Liver (tissue), 9 donors: ENCODE results near the gene SAYSD1. TPM values are rescaled to one million over a fixed set of nuclear protein-coding genes. Genes with fewer than 3 reads are reported as not detected.

Source experiments
- DNase-seq: peaks from one replicate; pipeline ENCODE4 v3.0.0-alpha.2; 2017; ENCODE audit warnings: low spot score
- H3K27ac ChIP-seq, 2 donors: one replicate each; pipeline ENCODE4 v1.7.0; 2013; ENCODE audit warnings: inconsistent platforms in 2 of 2, low read length in 2 of 2, control low read depth in 1 of 2, low read depth in 1 of 2, mild to moderate bottlenecking in 1 of 2
- H3K27me3 ChIP-seq, 4 donors: one replicate each; pipeline versions ENCODE4 v1.6.1 to v1.7.0; 2013; ENCODE audit warnings: low read length in 3 of 4, inconsistent platforms in 1 of 4, mild to moderate bottlenecking in 1 of 4, moderate library complexity in 1 of 4; ENCODE audit not compliant: control insufficient read depth in 4 of 4, insufficient read depth in 4 of 4
- H3K36me3 ChIP-seq, 4 donors: one replicate each; pipeline versions ENCODE4 v1.6.1 to v1.7.0; 2013; ENCODE audit warnings: low read length in 3 of 4, mild to moderate bottlenecking in 3 of 4, low read depth in 1 of 4, moderate library complexity in 1 of 4; ENCODE audit not compliant: control insufficient read depth in 4 of 4, insufficient read depth in 3 of 4
- H3K4me1 ChIP-seq, 4 donors: one replicate each; pipeline versions ENCODE4 v1.6.1 to v1.7.0; 2013; ENCODE audit warnings: low read length in 3 of 4, mild to moderate bottlenecking in 3 of 4, moderate library complexity in 1 of 4; ENCODE audit not compliant: control insufficient read depth in 4 of 4, insufficient read depth in 4 of 4
- H3K4me3 ChIP-seq, 3 donors: one replicate each; pipeline versions ENCODE4 v1.6.1 to v1.7.0; 2013; ENCODE audit warnings: low read length in 3 of 3, control low read depth in 1 of 3, low read depth in 1 of 3, mild to moderate bottlenecking in 1 of 3
- H3K9ac ChIP-seq, 2 donors: one replicate each; pipeline ENCODE4 v1.7.0; 2013; ENCODE audit warnings: low read length in 2 of 2, mild to moderate bottlenecking in 2 of 2, moderate library complexity in 2 of 2, control low read depth in 1 of 2, low read depth in 1 of 2
- H3K9me3 ChIP-seq, 4 donors: one replicate each; pipeline versions ENCODE4 v1.6.1 to v1.7.0; 2013; ENCODE audit warnings: low read length in 3 of 4; ENCODE audit not compliant: control insufficient read depth in 4 of 4
- EGR1 ChIP-seq, 2 donors: IDR thresholded peaks; 2 replicates each; pipeline ENCODE4 v1.6.1; 2016 to 2018; ENCODE audit warnings: antibody characterized with exemption in 2 of 2, low read depth in 2 of 2
- FOXA1 ChIP-seq: IDR thresholded peaks from 2 replicates; pipeline ENCODE4 v1.6.1; 2016; ENCODE audit warnings: antibody characterized with exemption
- FOXA2 ChIP-seq: IDR thresholded peaks from 2 replicates; pipeline ENCODE4 v1.6.1; 2016; ENCODE audit warnings: antibody characterized with exemption
- GABPA ChIP-seq, 2 donors: IDR thresholded peaks in 1 of 2; conservative IDR thresholded peaks in 1 of 2; 2 replicates each; pipeline ENCODE4 v1.6.1; 2016; ENCODE audit warnings: antibody characterized with exemption in 2 of 2, mild to moderate bottlenecking in 1 of 2, moderate library complexity in 1 of 2
- HNF4G ChIP-seq: IDR thresholded peaks from 2 replicates; pipeline ENCODE4 v1.6.1; 2016; ENCODE audit warnings: antibody characterized with exemption
- JUND ChIP-seq, 2 donors: IDR thresholded peaks; 2 replicates each; pipeline ENCODE4 v1.6.1; 2016; ENCODE audit warnings: antibody characterized with exemption in 2 of 2
- NR2F2 ChIP-seq: IDR thresholded peaks from 2 replicates; pipeline ENCODE4 v1.6.1; 2016; ENCODE audit warnings: antibody characterized with exemption
- RXRA ChIP-seq, 2 donors: IDR thresholded peaks; 2 replicates each; pipeline ENCODE4 v1.6.1; 2017 to 2018; ENCODE audit warnings: antibody characterized with exemption in 2 of 2, mild to moderate bottlenecking in 1 of 2
- SP1 ChIP-seq: IDR thresholded peaks from 2 replicates; pipeline ENCODE4 v1.6.1; 2018; ENCODE audit warnings: antibody characterized with exemption, mild to moderate bottlenecking
- TAF1 ChIP-seq: conservative IDR thresholded peaks from 2 replicates; pipeline ENCODE4 v1.6.1; 2016; ENCODE audit warnings: antibody characterized with exemption, mild to moderate bottlenecking
- YY1 ChIP-seq: IDR thresholded peaks from 2 replicates; pipeline ENCODE4 v1.6.1; 2016; ENCODE audit warnings: antibody characterized with exemption, mild to moderate bottlenecking
- WGBS: extraction: QIAGEN DNeasy Blood & Tissue Kit; methylation state at CpG from one replicate; pipeline ENCODE4 v1.1.7; 2013; 5-methylcytosine and 5-hydroxymethylcytosine counted together
- polyA plus RNA-seq, 2 donors: library from polyadenylated mRNA; stranded (reverse) in 1 of 2; unstranded in 1 of 2; fragments of 200-250 nt in 1 of 2; fragments of >200 nt in 1 of 2; fragmentation: Nextera tagmentation in 1 of 2; extraction: Ambion mirVana in 1 of 2; gene quantifications; one replicate each; pipeline versions ENCODE4 v1.2.1 to v1.2.3, GENCODE V29; 2013 to 2015
- total RNA-seq, 2 donors: library from RNA; depleted of rRNA; stranded (reverse); fragments of >200 nt; gene quantifications; one replicate each; pipeline ENCODE4 v1.2.3, GENCODE V29; 2014
- TF ChIP-seq, protein P1 (sequence below): IDR thresholded peaks from 2 replicates; pipeline ENCODE4 v1.6.1; 2016; ENCODE audit warnings: antibody characterized with exemption, mild to moderate bottlenecking
- TF ChIP-seq, protein P2 (sequence below): IDR thresholded peaks from 2 replicates; pipeline ENCODE4 v1.6.1; 2016; ENCODE audit warnings: antibody characterized with exemption
- TF ChIP-seq, protein P3 (sequence below): IDR thresholded peaks from 2 replicates; pipeline ENCODE4 v1.6.1; 2016; ENCODE audit warnings: antibody characterized with exemption
- TF ChIP-seq, protein P4 (sequence below): fragments of 150-350 bp; IDR thresholded peaks from 2 replicates; pipeline ENCODE4 v1.5.1; 2017; ENCODE audit warnings: improper control_type of control experiment, low read depth, low read length; ENCODE audit not compliant: missing input control
- donor health status: healthy.
- donor health status: healthy.
- donor health status: healthy.
- donor health status: healthy.
- donor health status: healthy.

Gene SAYSD1
- total and polyA plus RNA-seq, 4 donors, result 6.5 to 12.2 (median 9.3) TPM

DNA sequence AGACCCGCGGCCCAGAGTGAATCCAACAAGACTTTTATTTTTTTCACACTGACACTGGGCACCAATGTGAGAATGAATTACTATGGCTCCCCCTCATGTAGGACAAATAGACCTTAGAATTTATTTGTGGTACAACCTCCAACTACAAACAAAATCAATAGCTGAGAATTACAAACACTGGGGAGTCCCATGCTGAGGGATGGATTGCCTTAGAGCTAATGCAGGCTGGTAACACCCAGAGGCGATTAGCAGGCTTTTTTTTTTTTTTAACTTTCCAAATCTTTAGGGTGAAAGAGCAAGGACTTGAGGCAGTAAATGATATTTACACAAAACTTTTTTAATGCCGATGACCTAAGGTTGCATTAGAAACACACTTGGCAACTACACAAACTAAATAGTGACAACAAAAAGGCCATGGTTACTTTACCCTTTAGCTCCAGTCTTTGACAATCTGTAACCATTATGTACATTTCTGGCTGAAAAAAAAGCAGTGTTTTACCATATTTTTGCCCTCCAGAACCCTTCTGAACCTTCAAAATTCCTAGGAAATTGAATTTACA, 21.8 kb downstream of the SAYSD1 start (continued):
- TF ChIP-seq, protein P1, sequence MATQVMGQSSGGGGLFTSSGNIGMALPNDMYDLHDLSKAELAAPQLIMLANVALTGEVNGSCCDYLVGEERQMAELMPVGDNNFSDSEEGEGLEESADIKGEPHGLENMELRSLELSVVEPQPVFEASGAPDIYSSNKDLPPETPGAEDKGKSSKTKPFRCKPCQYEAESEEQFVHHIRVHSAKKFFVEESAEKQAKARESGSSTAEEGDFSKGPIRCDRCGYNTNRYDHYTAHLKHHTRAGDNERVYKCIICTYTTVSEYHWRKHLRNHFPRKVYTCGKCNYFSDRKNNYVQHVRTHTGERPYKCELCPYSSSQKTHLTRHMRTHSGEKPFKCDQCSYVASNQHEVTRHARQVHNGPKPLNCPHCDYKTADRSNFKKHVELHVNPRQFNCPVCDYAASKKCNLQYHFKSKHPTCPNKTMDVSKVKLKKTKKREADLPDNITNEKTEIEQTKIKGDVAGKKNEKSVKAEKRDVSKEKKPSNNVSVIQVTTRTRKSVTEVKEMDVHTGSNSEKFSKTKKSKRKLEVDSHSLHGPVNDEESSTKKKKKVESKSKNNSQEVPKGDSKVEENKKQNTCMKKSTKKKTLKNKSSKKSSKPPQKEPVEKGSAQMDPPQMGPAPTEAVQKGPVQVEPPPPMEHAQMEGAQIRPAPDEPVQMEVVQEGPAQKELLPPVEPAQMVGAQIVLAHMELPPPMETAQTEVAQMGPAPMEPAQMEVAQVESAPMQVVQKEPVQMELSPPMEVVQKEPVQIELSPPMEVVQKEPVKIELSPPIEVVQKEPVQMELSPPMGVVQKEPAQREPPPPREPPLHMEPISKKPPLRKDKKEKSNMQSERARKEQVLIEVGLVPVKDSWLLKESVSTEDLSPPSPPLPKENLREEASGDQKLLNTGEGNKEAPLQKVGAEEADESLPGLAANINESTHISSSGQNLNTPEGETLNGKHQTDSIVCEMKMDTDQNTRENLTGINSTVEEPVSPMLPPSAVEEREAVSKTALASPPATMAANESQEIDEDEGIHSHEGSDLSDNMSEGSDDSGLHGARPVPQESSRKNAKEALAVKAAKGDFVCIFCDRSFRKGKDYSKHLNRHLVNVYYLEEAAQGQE, result peak; percentile 36
- TF ChIP-seq EGR1 (IDR thresholded peaks at IDR 0.05; ENCODE audit: low read depth in 2 of 2), result no peak
- no peak for TF ChIP-seq HNF4G
- TF ChIP-seq FOXA1, result peak; percentile 75
- TF ChIP-seq TAF1, result no peak

DNA sequence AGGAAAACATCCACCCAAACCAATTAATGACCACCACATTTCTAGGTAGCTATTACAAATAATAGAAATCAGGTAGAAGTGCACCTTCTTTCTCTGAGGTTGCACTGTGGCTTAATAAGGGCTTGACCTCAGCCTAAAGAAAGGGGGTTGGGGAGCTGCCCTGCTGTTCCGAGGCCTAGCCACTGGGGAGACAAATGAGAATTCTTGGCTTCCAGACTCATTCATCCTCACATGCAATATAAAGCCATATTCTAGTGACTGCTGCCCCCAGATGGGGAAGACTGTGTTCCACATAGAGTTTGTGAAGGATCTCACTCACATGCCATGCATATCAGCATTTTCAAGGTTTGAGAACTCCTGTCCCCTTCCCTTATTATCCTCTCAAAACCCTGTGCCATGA, 22.9 kb downstream of the SAYSD1 start:
- Histone ChIP-seq H3K27ac (no peak overlapping the region), H3K27me3 (no peaks in the 10 kb centered on the region), H3K9me3 (no peaks in the 10 kb centered on the region), H3K36me3 (no peaks in the 10 kb centered on the region), H3K4me1 (peaks cover 4 to 22% (median 16%) of the 10 kb centered on the region in 4 donors), H3K4me3 (no peak overlapping the region), H3K9ac (no peak overlapping the region)
- DNase-seq, result no peak
- WGBS, result 70% methylated on average over 1 of the region's 1 CpG
- no peak for TF ChIP-seq FOXA2
- TF ChIP-seq YY1, result no peak
- TF ChIP-seq NR2F2, result no peak
- TF ChIP-seq, protein P2, sequence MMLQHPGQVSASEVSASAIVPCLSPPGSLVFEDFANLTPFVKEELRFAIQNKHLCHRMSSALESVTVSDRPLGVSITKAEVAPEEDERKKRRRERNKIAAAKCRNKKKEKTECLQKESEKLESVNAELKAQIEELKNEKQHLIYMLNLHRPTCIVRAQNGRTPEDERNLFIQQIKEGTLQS, result no peak
- TF ChIP-seq EGR1 (IDR thresholded peaks at IDR 0.05; ENCODE audit: low read depth in 2 of 2), result no peak
- TF ChIP-seq HNF4G, result no peak
- TF ChIP-seq RXRA (IDR thresholded peaks at IDR 0.05), result no peak
- TF ChIP-seq, protein P3, sequence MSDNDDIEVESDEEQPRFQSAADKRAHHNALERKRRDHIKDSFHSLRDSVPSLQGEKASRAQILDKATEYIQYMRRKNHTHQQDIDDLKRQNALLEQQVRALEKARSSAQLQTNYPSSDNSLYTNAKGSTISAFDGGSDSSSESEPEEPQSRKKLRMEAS, result no peak
- no peak for TF ChIP-seq GABPA (IDR thresholded peaks at IDR 0.05 in 1 of 2, conservative IDR thresholded peaks at IDR 0.05 in 1 of 2)
- TF ChIP-seq SP1, result no peak
- no peak for TF ChIP-seq JUND (IDR thresholded peaks at IDR 0.05)
- no peak for TF ChIP-seq TAF1
- TF ChIP-seq, protein P4, sequence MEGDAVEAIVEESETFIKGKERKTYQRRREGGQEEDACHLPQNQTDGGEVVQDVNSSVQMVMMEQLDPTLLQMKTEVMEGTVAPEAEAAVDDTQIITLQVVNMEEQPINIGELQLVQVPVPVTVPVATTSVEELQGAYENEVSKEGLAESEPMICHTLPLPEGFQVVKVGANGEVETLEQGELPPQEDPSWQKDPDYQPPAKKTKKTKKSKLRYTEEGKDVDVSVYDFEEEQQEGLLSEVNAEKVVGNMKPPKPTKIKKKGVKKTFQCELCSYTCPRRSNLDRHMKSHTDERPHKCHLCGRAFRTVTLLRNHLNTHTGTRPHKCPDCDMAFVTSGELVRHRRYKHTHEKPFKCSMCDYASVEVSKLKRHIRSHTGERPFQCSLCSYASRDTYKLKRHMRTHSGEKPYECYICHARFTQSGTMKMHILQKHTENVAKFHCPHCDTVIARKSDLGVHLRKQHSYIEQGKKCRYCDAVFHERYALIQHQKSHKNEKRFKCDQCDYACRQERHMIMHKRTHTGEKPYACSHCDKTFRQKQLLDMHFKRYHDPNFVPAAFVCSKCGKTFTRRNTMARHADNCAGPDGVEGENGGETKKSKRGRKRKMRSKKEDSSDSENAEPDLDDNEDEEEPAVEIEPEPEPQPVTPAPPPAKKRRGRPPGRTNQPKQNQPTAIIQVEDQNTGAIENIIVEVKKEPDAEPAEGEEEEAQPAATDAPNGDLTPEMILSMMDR, result no peak
- TF ChIP-seq, protein P1, result no peak
